Keratinocyte (primary cell): ENCODE measurements around the gene PRKCA. TPM values are rescaled to one million over a fixed set of nuclear protein-coding genes. Genes with fewer than 3 reads are reported as not detected.

Experiments
- DNase-seq: peaks from one replicate; pipeline ENCODE4 v3.0.0-alpha.2; 2011; ENCODE audit warnings: low read depth, missing footprints, low spot score
- FAIRE-seq: peaks from 2 replicates; lab custom pipeline; 2011; peaks lifted over from hg19 to GRCh38; lab: Jason Lieb, UNC
- H2AFZ ChIP-seq: 2 replicates; pipeline ENCODE4 v1.6.0; 2012; ENCODE audit warnings: low read length, control low read depth, inconsistent platforms; ENCODE audit not compliant: control insufficient read depth
- H3K27ac ChIP-seq: 2 replicates; pipeline ENCODE4 v1.5.1; 2011; ENCODE audit warnings: low read length; ENCODE audit not compliant: control insufficient read depth, insufficient read depth
- H3K27me3 ChIP-seq: 3 replicates; pipeline ENCODE4 v1.6.0; 2011; ENCODE audit warnings: low read length; ENCODE audit not compliant: control insufficient read depth, insufficient read depth; ENCODE audit errors: extremely low read depth
- H3K36me3 ChIP-seq, 2 experiments: 2 replicates in 1 of 2; 3 replicates in 1 of 2; pipeline ENCODE4 v1.5.1; 2011; ENCODE audit warnings: low read length in 2 of 2, mild to moderate bottlenecking in 1 of 2; ENCODE audit not compliant: control insufficient read depth in 2 of 2, insufficient read depth in 2 of 2; ENCODE audit errors: extremely low read depth in 1 of 2
- H3K4me1 ChIP-seq: 3 replicates; pipeline ENCODE4 v1.5.1; 2011; ENCODE audit warnings: low read length; ENCODE audit not compliant: control insufficient read depth, insufficient read depth; ENCODE audit errors: extremely low read depth
- H3K4me2 ChIP-seq: 3 replicates; pipeline ENCODE4 v1.6.0; 2011; ENCODE audit warnings: low read depth, low read length; ENCODE audit not compliant: control insufficient read depth, insufficient read depth; ENCODE audit errors: extremely low read depth
- H3K4me3 ChIP-seq, 3 experiments: fragments of 200-600 bp in 1 of 3; sonication (generic) in 1 of 3; 2 replicates in 2 of 3; 3 replicates in 1 of 3; pipeline ENCODE4 v1.5.1; 2011 to 2016; ENCODE audit warnings: low read length in 3 of 3, mild to moderate bottlenecking in 3 of 3, control low read depth in 2 of 3, inconsistent platforms in 1 of 3, low read depth in 1 of 3, mixed read lengths in 1 of 3, mixed run types in 1 of 3, moderate library complexity in 1 of 3; ENCODE audit not compliant: control insufficient read depth in 2 of 3, insufficient read depth in 2 of 3; ENCODE audit errors: extremely low read depth in 1 of 3
- H3K79me2 ChIP-seq: 2 replicates; pipeline ENCODE4 v1.6.0; 2012; ENCODE audit warnings: low read length; ENCODE audit not compliant: control insufficient read depth, insufficient read depth
- H3K9ac ChIP-seq: 3 replicates; pipeline ENCODE4 v1.6.0; 2011; ENCODE audit warnings: low read length; ENCODE audit not compliant: control insufficient read depth, insufficient read depth; ENCODE audit errors: extremely low read depth
- H3K9me1 ChIP-seq: 3 replicates; pipeline ENCODE4 v1.6.0; 2011; ENCODE audit warnings: low read length; ENCODE audit not compliant: control insufficient read depth, insufficient read depth; ENCODE audit errors: extremely low read depth
- H3K9me3 ChIP-seq: 2 replicates; pipeline ENCODE4 v1.5.1; 2012; ENCODE audit warnings: low read depth, low read length; ENCODE audit not compliant: control insufficient read depth
- H4K20me1 ChIP-seq: 3 replicates; pipeline ENCODE4 v1.6.0; 2011; ENCODE audit warnings: low read length; ENCODE audit not compliant: control insufficient read depth, insufficient read depth; ENCODE audit errors: extremely low read depth
- CTCF ChIP-seq, 3 experiments: IDR thresholded peaks in 1 of 3; conservative IDR thresholded peaks in 1 of 3; optimal IDR thresholded peaks in 1 of 3; 2 replicates in 2 of 3; 3 replicates in 1 of 3; pipeline versions ENCODE3 to v1.5.1; 2011; ENCODE audit warnings: low read length in 3 of 3, mild to moderate bottlenecking in 3 of 3, moderate library complexity in 2 of 3, control low read depth in 1 of 3, inconsistent platforms in 1 of 3; ENCODE audit not compliant: insufficient read depth in 2 of 3; ENCODE audit errors: extremely low read depth in 1 of 3
- EZH2 ChIP-seq: IDR thresholded peaks from one replicate; pipeline ENCODE4 v1.6.1; 2012; ENCODE audit warnings: inconsistent platforms, mild to moderate bottlenecking, low read length, moderate library complexity
- dilution Hi-C: fragments of 300-500 bp; cut with MboI; formaldehyde crosslinking; loops from one replicate; pipeline ENCODE4 v1.7.0; 2020; ENCODE audit warnings: low sequenced_read_pairs; ENCODE audit not compliant: extremely low pct_ligation_motif_present
- polyA plus RNA-seq, 5 experiments: library from polyadenylated mRNA; depleted of rRNA in 3 of 5; stranded (reverse) in 3 of 5; stranded (forward) in 1 of 5; unstranded in 1 of 5; fragments of >200 nt; gene quantifications; 1 replicate in 1 of 5; 2 replicates in 3 of 5; 3 replicates in 1 of 5; pipeline versions ENCODE4 v1.2.1 to v1.2.3, GENCODE V29; 2011 to 2012; ENCODE audit warnings: missing spikeins in 2 of 5, low read depth in 1 of 5, low replicate concordance in 1 of 5

PRKCA gene
- polyA plus RNA-seq, 1 donor (not counting 4 experiments of a cell fraction or from before 2014, with no cell fraction given): 3.6 TPM

- DNase-seq (no peak), FAIRE-seq (no peak)
- no peak for TF ChIP-seq CTCF (optimal IDR thresholded peaks at IDR 0.05 in 1 of 3, IDR thresholded peaks at IDR 0.05 in 1 of 3, conservative IDR thresholded peaks at IDR 0.05 in 1 of 3; ENCODE audit: extremely low read depth in 1 of 3, insufficient read depth in 2 of 3, low read length in 3 of 3)
- TF ChIP-seq EZH2: no peak
- H3K9ac ChIP-seq: no peak overlapping the region
- peaks cover 5% of the 10 kb centered on the region for H3K4me1 ChIP-seq
- H3K9me1 ChIP-seq: no peaks in the 10 kb centered on the region
- no peaks in the 10 kb centered on the region for H3K36me3 ChIP-seq
- H3K4me3 ChIP-seq: no peak overlapping the region
- no peaks in the 10 kb centered on the region for H3K27me3 ChIP-seq
- no peaks in the 10 kb centered on the region for H3K79me2 ChIP-seq
- no peaks in the 10 kb centered on the region for H4K20me1 ChIP-seq
- dilution Hi-C loops: no loop called here
- no peak overlapping the region for H3K27ac ChIP-seq
- H3K4me2 ChIP-seq: no peak overlapping the region
- H3K9me3 ChIP-seq: peaks cover 2% of the 10 kb centered on the region
- no peak overlapping the region for H2AFZ ChIP-seq
These were observed 147.1 kb downstream of the PRKCA start for GRCh38 chr17:66449418-66449977.

DNA sequence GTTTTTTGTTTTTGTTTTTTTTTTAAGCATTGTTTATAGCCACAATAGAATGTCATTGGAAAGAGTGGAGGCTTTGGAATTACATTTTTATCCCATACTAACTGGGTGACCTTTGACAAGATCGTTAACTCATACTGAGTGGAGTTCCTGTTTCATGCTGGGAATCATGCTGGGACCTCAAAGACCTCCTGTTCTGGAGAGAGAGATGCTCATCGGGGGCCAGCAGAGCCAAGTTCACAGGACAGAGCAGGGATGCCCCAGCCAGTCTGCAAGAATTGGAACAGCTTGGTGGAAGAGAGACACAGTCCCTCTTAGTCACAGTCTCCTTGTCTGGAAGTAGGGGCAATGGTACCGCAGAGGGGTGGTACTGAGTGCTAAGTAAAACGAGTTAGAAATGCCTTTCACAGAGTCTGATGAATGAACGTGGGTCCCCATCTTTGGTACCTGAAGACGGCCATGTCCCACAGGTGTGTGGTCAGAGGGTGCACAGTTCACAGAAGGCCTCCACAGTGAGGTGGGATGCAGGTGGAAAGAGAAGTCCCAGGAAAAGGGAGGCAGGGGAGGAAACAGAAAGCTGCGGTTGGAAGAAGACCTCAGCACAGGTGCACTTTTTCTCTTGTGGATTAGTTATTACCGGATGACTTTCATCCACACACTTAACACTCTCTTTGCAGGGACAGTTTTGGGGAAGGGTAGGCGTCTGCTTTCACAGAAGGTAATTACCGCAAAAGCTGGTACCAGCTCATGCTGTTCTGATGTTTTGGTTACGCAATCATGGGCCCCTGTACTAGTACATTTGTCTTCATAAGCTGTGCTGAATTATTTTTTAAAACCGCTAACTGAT is 147.8 kb downstream of the PRKCA start:
- Histone ChIP-seq H3K4me3 (no peak overlapping the region), H3K4me2 (no peak overlapping the region), H3K36me3 (no peaks in the 10 kb centered on the region), H3K9me3 (peaks cover under 1% of the 10 kb centered on the region), H3K9me1 (no peaks in the 10 kb centered on the region), H3K9ac (no peak overlapping the region), H4K20me1 (no peaks in the 10 kb centered on the region), H3K79me2 (no peaks in the 10 kb centered on the region), H3K27ac (no peak overlapping the region), H2AFZ (no peak overlapping the region), H3K4me1 (peaks cover 5% of the 10 kb centered on the region), H3K27me3 (no peaks in the 10 kb centered on the region)
- no peak for FAIRE-seq
- no peak for TF ChIP-seq CTCF (optimal IDR thresholded peaks at IDR 0.05 in 1 of 3, IDR thresholded peaks at IDR 0.05 in 1 of 3, conservative IDR thresholded peaks at IDR 0.05 in 1 of 3; ENCODE audit: extremely low read depth in 1 of 3, insufficient read depth in 2 of 3, low read length in 3 of 3)
- no peak for TF ChIP-seq EZH2
- no peak for DNase-seq
- dilution Hi-C loops: no loop called here
